ENCODE measurements around the gene S100A11. TPM values are rescaled to one million over a fixed set of nuclear protein-coding genes. Genes with fewer than 3 reads are reported as not detected.

S100A11 gene
- total RNA-seq, 3 donors from 2014 or later = 88.8 to 230 (median 93.8) TPM

- Histone ChIP-seq H3K4me3 (no peak overlapping the region), H3K36me3 (ENCODE audit: low read depth) (no peaks in the 10 kb centered on the region), H3K4me1 (ENCODE audit: low read depth) (no peaks in the 10 kb centered on the region), H3K9me3 (no peaks in the 10 kb centered on the region)
- ATAC-seq (no peak), DNase-seq (no peak)
- intact Hi-C loops (cut with DNase I, micrococcal nuclease) = no loop called here
- no peak for TF ChIP-seq CTCF (IDR thresholded peaks at IDR 0.05)
Measured at GRCh38 chr1:152018537-152018936, 18.3 kb downstream of the S100A11 start.

- no peaks in the 10 kb centered on the region for H3K9me3 ChIP-seq
- no peak for TF ChIP-seq CTCF (IDR thresholded peaks at IDR 0.05)
- no peak for DNase-seq
- H3K36me3 ChIP-seq (ENCODE audit: low read depth) = no peaks in the 10 kb centered on the region
- no peaks in the 10 kb centered on the region for H3K4me1 ChIP-seq (ENCODE audit: low read depth)
- no peak for ATAC-seq
- intact Hi-C loops (cut with DNase I, micrococcal nuclease) = no loop called here
- no peak overlapping the region for H3K4me3 ChIP-seq
Measured at GRCh38 chr1:152015766-152016165, 21.0 kb downstream of the S100A11 start.

GRCh38 chr1:152014943-152015342 lies 21.9 kb downstream of the S100A11 start:
- no peaks in the 10 kb centered on the region for H3K36me3 ChIP-seq (ENCODE audit: low read depth)
- DNase-seq = no peak
- ATAC-seq = no peak
- no peak for TF ChIP-seq CTCF (IDR thresholded peaks at IDR 0.05)
- intact Hi-C loops (cut with DNase I, micrococcal nuclease) = no loop called here
- H3K4me3 ChIP-seq = no peak overlapping the region
- H3K9me3 ChIP-seq = no peaks in the 10 kb centered on the region
- H3K4me1 ChIP-seq (ENCODE audit: low read depth) = no peaks in the 10 kb centered on the region

GRCh38 chr1:152013664-152014237 lies 23.1 kb downstream of the S100A11 start:
- DNase-seq (peak in 2 of 3 donors; percentile 59 to 72), ATAC-seq (peak; percentile 61)
- no peak overlapping the region for H3K4me3 ChIP-seq
- no peaks in the 10 kb centered on the region for H3K9me3 ChIP-seq
- H3K4me1 ChIP-seq (ENCODE audit: low read depth) = no peaks in the 10 kb centered on the region
- no peaks in the 10 kb centered on the region for H3K36me3 ChIP-seq (ENCODE audit: low read depth)
- intact Hi-C loops (cut with DNase I, micrococcal nuclease) = no loop called here
- TF ChIP-seq CTCF (IDR thresholded peaks at IDR 0.05) = peak; percentile 34

- Histone ChIP-seq H3K9me3 (no peaks in the 10 kb centered on the region), H3K4me3 (no peak overlapping the region), H3K36me3 (ENCODE audit: low read depth) (no peaks in the 10 kb centered on the region), H3K4me1 (ENCODE audit: low read depth) (no peaks in the 10 kb centered on the region)
- ATAC-seq (no peak), DNase-seq (no peak)
- no peak for TF ChIP-seq CTCF (IDR thresholded peaks at IDR 0.05)
- intact Hi-C loops (cut with DNase I, micrococcal nuclease) = no loop called here
Measured at GRCh38 chr1:152009691-152010090, 27.1 kb downstream of the S100A11 start.

GRCh38 chr1:152007047-152007446 lies 29.8 kb downstream of the S100A11 start:
- no peaks in the 10 kb centered on the region for H3K9me3 ChIP-seq
- intact Hi-C loops (cut with DNase I, micrococcal nuclease) = no loop called here
- DNase-seq = no peak
- TF ChIP-seq CTCF (IDR thresholded peaks at IDR 0.05) = no peak
- no peaks in the 10 kb centered on the region for H3K4me1 ChIP-seq (ENCODE audit: low read depth)
- H3K4me3 ChIP-seq = no peak overlapping the region
- H3K36me3 ChIP-seq (ENCODE audit: low read depth) = no peaks in the 10 kb centered on the region
- no peak for ATAC-seq
